ENCODE measurements around the gene MGAT4A. TPM values are rescaled to one million over a fixed set of nuclear protein-coding genes. Genes with fewer than 3 reads are reported as not detected.

MGAT4A gene
- total RNA-seq (23.8 TPM), polyA plus RNA-seq (8.7 TPM)

- H3K4me1 ChIP-seq (ENCODE audit: insufficient read depth) = no peaks in the 10 kb centered on the region
- under 1% methylated on average over 106 of the region's 110 CpGs for WGBS
Measured at GRCh38 chr2:98731041-98731893, at the start of gene MGAT4A. TSS of gene MGAT4A (minus strand) at chr2:98731132. CDS start at chr2:98726332, 4,800 bp downstream.

GRCh38 chr2:98778741-98779483 lies 48.0 kb upstream of the MGAT4A start:
- H3K4me1 ChIP-seq (ENCODE audit: insufficient read depth) = no peaks in the 10 kb centered on the region
- H3K36me3 ChIP-seq (ENCODE audit: insufficient read depth) = no peaks in the 10 kb centered on the region
- DNase-seq (ENCODE audit: extremely low spot score) = no peak
- 83% methylated on average over 6 of the region's 6 CpGs for whole genome bisulfite sequencing
- no peak overlapping the region for H3K4me3 ChIP-seq (ENCODE audit: low read depth, low read length)
- H3K27ac ChIP-seq (ENCODE audit: low read depth) = no peak overlapping the region

More at GRCh38 chr2:98731041-98731893, at the start of gene MGAT4A:
- DNase-seq (ENCODE audit: extremely low spot score) = no peak
- H3K27ac ChIP-seq (ENCODE audit: low read depth) = peak within 1 kb of the TSS; percentile 93
- no peaks in the 10 kb centered on the region for H3K36me3 ChIP-seq (ENCODE audit: insufficient read depth)
- H3K4me3 ChIP-seq (ENCODE audit: low read depth, low read length) = peak within 1 kb of the TSS; percentile 91

- 81% methylated on average over 4 of the region's 4 CpGs for WGBS
- no peak for DNase-seq (ENCODE audit: extremely low spot score)
- Histone ChIP-seq H3K4me3 (ENCODE audit: low read depth, low read length) (no peak overlapping the region), H3K36me3 (ENCODE audit: insufficient read depth) (no peaks in the 10 kb centered on the region), H3K27ac (ENCODE audit: low read depth) (no peak overlapping the region), H3K4me1 (ENCODE audit: insufficient read depth) (no peaks in the 10 kb centered on the region)
Measured at GRCh38 chr2:98778151-98778550, 47.2 kb upstream of the MGAT4A start.

GRCh38 chr2:98777710-98778109 lies 46.8 kb upstream of the MGAT4A start:
- WGBS = 97% methylated on average over 1 of the region's 1 CpG
- H3K27ac ChIP-seq (ENCODE audit: low read depth) = no peak overlapping the region
- DNase-seq (ENCODE audit: extremely low spot score) = no peak
- H3K4me1 ChIP-seq (ENCODE audit: insufficient read depth) = no peaks in the 10 kb centered on the region
- no peak overlapping the region for H3K4me3 ChIP-seq (ENCODE audit: low read depth, low read length)
- H3K36me3 ChIP-seq (ENCODE audit: insufficient read depth) = no peaks in the 10 kb centered on the region

- WGBS = 93% methylated on average over 6 of the region's 6 CpGs
- DNase-seq (ENCODE audit: extremely low spot score) = no peak
- H3K27ac ChIP-seq (ENCODE audit: low read depth) = no peak overlapping the region
- H3K4me1 ChIP-seq (ENCODE audit: insufficient read depth) = no peaks in the 10 kb centered on the region
- no peak overlapping the region for H3K4me3 ChIP-seq (ENCODE audit: low read depth, low read length)
- H3K36me3 ChIP-seq (ENCODE audit: insufficient read depth) = no peaks in the 10 kb centered on the region
Measured at GRCh38 chr2:98777076-98777475, 46.1 kb upstream of the MGAT4A start.

- no peak for DNase-seq (ENCODE audit: extremely low spot score)
- no peak overlapping the region for H3K4me3 ChIP-seq (ENCODE audit: low read depth, low read length)
- no peak overlapping the region for H3K27ac ChIP-seq (ENCODE audit: low read depth)
- H3K36me3 ChIP-seq (ENCODE audit: insufficient read depth) = no peaks in the 10 kb centered on the region
- H3K4me1 ChIP-seq (ENCODE audit: insufficient read depth) = no peaks in the 10 kb centered on the region
- WGBS = 61% methylated on average over 1 of the region's 1 CpG
Measured at GRCh38 chr2:98776136-98776535, 45.2 kb upstream of the MGAT4A start.

GRCh38 chr2:98775146-98775986 lies 44.4 kb upstream of the MGAT4A start:
- 58% methylated on average over 20 of the region's 20 CpGs for WGBS
- no peak for DNase-seq (ENCODE audit: extremely low spot score)
- H3K27ac ChIP-seq (ENCODE audit: low read depth) = no peak overlapping the region
- no peaks in the 10 kb centered on the region for H3K4me1 ChIP-seq (ENCODE audit: insufficient read depth)
- H3K36me3 ChIP-seq (ENCODE audit: insufficient read depth) = no peaks in the 10 kb centered on the region
- H3K4me3 ChIP-seq (ENCODE audit: low read depth, low read length) = no peak overlapping the region

GRCh38 chr2:98773907-98774306 lies 43.0 kb upstream of the MGAT4A start:
- no peaks in the 10 kb centered on the region for H3K36me3 ChIP-seq (ENCODE audit: insufficient read depth)
- no peak overlapping the region for H3K27ac ChIP-seq (ENCODE audit: low read depth)
- no peak for DNase-seq (ENCODE audit: extremely low spot score)
- no peaks in the 10 kb centered on the region for H3K4me1 ChIP-seq (ENCODE audit: insufficient read depth)
- WGBS = 91% methylated on average over 4 of the region's 4 CpGs
- H3K4me3 ChIP-seq (ENCODE audit: low read depth, low read length) = no peak overlapping the region

GRCh38 chr2:98773169-98773568 lies 42.2 kb upstream of the MGAT4A start:
- no peak overlapping the region for H3K27ac ChIP-seq (ENCODE audit: low read depth)
- no peaks in the 10 kb centered on the region for H3K36me3 ChIP-seq (ENCODE audit: insufficient read depth)
- 87% methylated on average over 5 of the region's 5 CpGs for WGBS
- DNase-seq (ENCODE audit: extremely low spot score) = no peak
- no peaks in the 10 kb centered on the region for H3K4me1 ChIP-seq (ENCODE audit: insufficient read depth)
- no peak overlapping the region for H3K4me3 ChIP-seq (ENCODE audit: low read depth, low read length)

GRCh38 chr2:98772536-98772935 lies 41.6 kb upstream of the MGAT4A start:
- Histone ChIP-seq H3K27ac (ENCODE audit: low read depth) (no peak overlapping the region), H3K36me3 (ENCODE audit: insufficient read depth) (no peaks in the 10 kb centered on the region), H3K4me3 (ENCODE audit: low read depth, low read length) (no peak overlapping the region), H3K4me1 (ENCODE audit: insufficient read depth) (no peaks in the 10 kb centered on the region)
- no peak for DNase-seq (ENCODE audit: extremely low spot score)
- whole genome bisulfite sequencing = 83% methylated on average over 8 of the region's 8 CpGs

- no peak overlapping the region for H3K27ac ChIP-seq (ENCODE audit: low read depth)
- WGBS = 41% methylated on average over 17 of the region's 17 CpGs
- H3K4me3 ChIP-seq (ENCODE audit: low read depth, low read length) = no peak overlapping the region
- H3K4me1 ChIP-seq (ENCODE audit: insufficient read depth) = no peaks in the 10 kb centered on the region
- DNase-seq (ENCODE audit: extremely low spot score) = no peak
- H3K36me3 ChIP-seq (ENCODE audit: insufficient read depth) = no peaks in the 10 kb centered on the region
Measured at GRCh38 chr2:98771721-98772524, 41.0 kb upstream of the MGAT4A start.

- no peak overlapping the region for H3K27ac ChIP-seq (ENCODE audit: low read depth)
- 83% methylated on average over 2 of the region's 2 CpGs for WGBS
- H3K4me3 ChIP-seq (ENCODE audit: low read depth, low read length) = no peak overlapping the region
Measured at GRCh38 chr2:98771264-98771663, 40.3 kb upstream of the MGAT4A start.

GRCh38 chr2:98769784-98770183 lies 38.9 kb upstream of the MGAT4A start:
- no peak overlapping the region for H3K4me3 ChIP-seq (ENCODE audit: low read depth, low read length)
- H3K27ac ChIP-seq (ENCODE audit: low read depth) = no peak overlapping the region
- no peaks in the 10 kb centered on the region for H3K36me3 ChIP-seq (ENCODE audit: insufficient read depth)
- H3K4me1 ChIP-seq (ENCODE audit: insufficient read depth) = no peaks in the 10 kb centered on the region
- no peak for DNase-seq (ENCODE audit: extremely low spot score)
- WGBS = 60% methylated on average over 14 of the region's 14 CpGs

More at GRCh38 chr2:98771264-98771663, 40.3 kb upstream of the MGAT4A start:
- Histone ChIP-seq H3K4me1 (ENCODE audit: insufficient read depth) (no peaks in the 10 kb centered on the region), H3K36me3 (ENCODE audit: insufficient read depth) (no peaks in the 10 kb centered on the region)
- no peak for DNase-seq (ENCODE audit: extremely low spot score)

Data from urinary bladder (tissue), 4 donors.